ENCODE measurements around the gene LRPPRC.

LRPPRC gene

GRCh38 chr2:43841949-43842865, 153.6 kb downstream of the LRPPRC start:
- Histone ChIP-seq H3K79me2 (ENCODE audit: insufficient read depth, low read length) (no peaks in the 10 kb centered on the region), H3K9me2 (ENCODE audit: low read depth, low read length) (no peaks in the 10 kb centered on the region), H3K27me3 (ENCODE audit: insufficient read depth, low read length) (no peaks in the 10 kb centered on the region), H2AFZ (ENCODE audit: low read length) (no peak overlapping the region), H3F3A (ENCODE audit: insufficient read depth, low read length) (no peaks in the 10 kb centered on the region), H4K20me1 (ENCODE audit: insufficient read depth, low read length) (no peaks in the 10 kb centered on the region), H3K9me3 (ENCODE audit: low read length) (no peaks in the 10 kb centered on the region), H3K27ac (ENCODE audit: low read depth, low read length, poor library complexity, severe bottlenecking) (no peak overlapping the region), H3K4me2 (ENCODE audit: low read length) (no peak overlapping the region), H3K4me3 (ENCODE audit: low read depth, low read length, poor library complexity, severe bottlenecking) (no peak overlapping the region), H3K4me1 (ENCODE audit: insufficient read depth, low read length, severe bottlenecking) (no peaks in the 10 kb centered on the region), H3K36me3 (ENCODE audit: insufficient read depth, low read length) (no peaks in the 10 kb centered on the region), H3K9ac (ENCODE audit: low read length) (no peak overlapping the region)
- TF ChIP-seq EZH2 (IDR thresholded peaks at IDR 0.05; ENCODE audit: borderline replicate concordance, low read length), result no peak
- no peak for TF ChIP-seq CTCF (IDR thresholded peaks at IDR 0.05; ENCODE audit: low read length)

- Histone ChIP-seq H2AFZ (ENCODE audit: low read length) (no peak overlapping the region), H3K4me3 (ENCODE audit: low read depth, low read length, poor library complexity, severe bottlenecking) (no peak overlapping the region), H3K4me1 (ENCODE audit: insufficient read depth, low read length, severe bottlenecking) (no peaks in the 10 kb centered on the region), H3K9me3 (ENCODE audit: low read length) (no peaks in the 10 kb centered on the region), H4K20me1 (ENCODE audit: insufficient read depth, low read length) (no peaks in the 10 kb centered on the region), H3K4me2 (ENCODE audit: low read length) (no peak overlapping the region), H3K27me3 (ENCODE audit: insufficient read depth, low read length) (no peaks in the 10 kb centered on the region; the same call in 1 of the 2 replicates), H3F3A (ENCODE audit: insufficient read depth, low read length) (no peaks in the 10 kb centered on the region), H3K9me2 (ENCODE audit: low read depth, low read length) (no peaks in the 10 kb centered on the region), H3K79me2 (ENCODE audit: insufficient read depth, low read length) (no peaks in the 10 kb centered on the region), H3K9ac (ENCODE audit: low read length) (no peak overlapping the region), H3K27ac (ENCODE audit: low read depth, low read length, poor library complexity, severe bottlenecking) (no peak overlapping the region), H3K36me3 (ENCODE audit: insufficient read depth, low read length) (no peaks in the 10 kb centered on the region)
- TF ChIP-seq EZH2 (IDR thresholded peaks at IDR 0.05; ENCODE audit: borderline replicate concordance, low read length) (no peak), CTCF (IDR thresholded peaks at IDR 0.05; ENCODE audit: low read length) (no peak)
Measured at GRCh38 chr2:43840965-43841364, 154.8 kb downstream of the LRPPRC start.

- no peaks in the 10 kb centered on the region for H3F3A ChIP-seq (ENCODE audit: insufficient read depth, low read length)
- H2AFZ ChIP-seq (ENCODE audit: low read length), result no peak overlapping the region
- H4K20me1 ChIP-seq (ENCODE audit: insufficient read depth, low read length), result no peaks in the 10 kb centered on the region
- H3K27me3 ChIP-seq (ENCODE audit: insufficient read depth, low read length), result no peaks in the 10 kb centered on the region; the same call in 1 of the 2 replicates
- H3K4me1 ChIP-seq (ENCODE audit: insufficient read depth, low read length, severe bottlenecking), result no peaks in the 10 kb centered on the region
- H3K9ac ChIP-seq (ENCODE audit: low read length), result no peak overlapping the region
- H3K79me2 ChIP-seq (ENCODE audit: insufficient read depth, low read length), result no peaks in the 10 kb centered on the region
- TF ChIP-seq EZH2 (IDR thresholded peaks at IDR 0.05; ENCODE audit: borderline replicate concordance, low read length), result no peak
- TF ChIP-seq CTCF (IDR thresholded peaks at IDR 0.05; ENCODE audit: low read length), result no peak
- no peak overlapping the region for H3K27ac ChIP-seq (ENCODE audit: low read depth, low read length, poor library complexity, severe bottlenecking)
- no peak overlapping the region for H3K4me2 ChIP-seq (ENCODE audit: low read length)
- H3K4me3 ChIP-seq (ENCODE audit: low read depth, low read length, poor library complexity, severe bottlenecking), result no peak overlapping the region
- H3K9me2 ChIP-seq (ENCODE audit: low read depth, low read length), result no peaks in the 10 kb centered on the region
- H3K36me3 ChIP-seq (ENCODE audit: insufficient read depth, low read length), result no peaks in the 10 kb centered on the region
- H3K9me3 ChIP-seq (ENCODE audit: low read length), result no peaks in the 10 kb centered on the region
Measured at GRCh38 chr2:43839776-43840564, 155.8 kb downstream of the LRPPRC start.

All from OCI-LY1 (cell line).